BE2C (cell line): ENCODE measurements around the gene SGPL1.

Experiments
- DNase-seq: peaks from one replicate; pipeline ENCODE4 v3.0.0-alpha.2; 2020
- H3K27me3 ChIP-seq: fragments of 250-450 bp; sonication (Bioruptor Pico); 2 replicates; pipeline ENCODE4 v1.5.1; 2020; ENCODE audit warnings: mild to moderate bottlenecking
- H3K36me3 ChIP-seq: fragments of 250-450 bp; sonication (Bioruptor Pico); 2 replicates; pipeline ENCODE4 v1.5.1; 2020; ENCODE audit warnings: mild to moderate bottlenecking
- H3K4me1 ChIP-seq: fragments of 250-450 bp; sonication (Bioruptor Pico); 2 replicates; pipeline ENCODE4 v1.5.1; 2020
- H3K4me3 ChIP-seq: 2 replicates; pipeline ENCODE4 v1.5.1; 2011; ENCODE audit warnings: low read depth, low read length
- H3K9me3 ChIP-seq: fragments of 250-450 bp; sonication (Bioruptor Pico); 2 replicates; pipeline ENCODE4 v1.5.1; 2020
- CTCF ChIP-seq: IDR thresholded peaks from 2 replicates; pipeline ENCODE4 v1.5.1; 2012; ENCODE audit warnings: mild to moderate bottlenecking, low read depth, low read length

SGPL1 gene

GRCh38 chr10:70772627-70773026 is 43.1 kb upstream of the SGPL1 start:
- no peak for TF ChIP-seq CTCF
- Histone ChIP-seq H3K36me3 (no peaks in the 10 kb centered on the region), H3K4me3 (no peak overlapping the region), H3K4me1 (no peaks in the 10 kb centered on the region), H3K27me3 (no peaks in the 10 kb centered on the region), H3K9me3 (no peaks in the 10 kb centered on the region)
- DNase-seq, result no peak

GRCh38 chr10:70773461-70773860 is 42.3 kb upstream of the SGPL1 start:
- no peak for TF ChIP-seq CTCF
- Histone ChIP-seq H3K9me3 (no peaks in the 10 kb centered on the region), H3K36me3 (no peaks in the 10 kb centered on the region), H3K4me1 (no peaks in the 10 kb centered on the region), H3K27me3 (no peaks in the 10 kb centered on the region), H3K4me3 (no peak overlapping the region)
- no peak for DNase-seq

GRCh38 chr10:70773965-70774809 is 41.6 kb upstream of the SGPL1 start:
- Histone ChIP-seq H3K36me3 (no peaks in the 10 kb centered on the region), H3K4me3 (no peak overlapping the region), H3K9me3 (no peaks in the 10 kb centered on the region), H3K4me1 (0 out of 2 replicates have a peak, but pooled peaks cover 2% of the 10 kb centered on the region), H3K27me3 (no peaks in the 10 kb centered on the region)
- no peak for TF ChIP-seq CTCF
- DNase-seq, result no peak

- Histone ChIP-seq H3K4me3 (no peak overlapping the region), H3K36me3 (no peaks in the 10 kb centered on the region), H3K9me3 (no peaks in the 10 kb centered on the region), H3K27me3 (no peaks in the 10 kb centered on the region), H3K4me1 (0 out of 2 replicates have a peak, but pooled peaks cover 3% of the 10 kb centered on the region)
- no peak for DNase-seq
- no peak for TF ChIP-seq CTCF
Observed at GRCh38 chr10:70774810-70775678, 40.7 kb upstream of the SGPL1 start.

GRCh38 chr10:70775679-70776454 is 39.9 kb upstream of the SGPL1 start:
- no peak for DNase-seq
- Histone ChIP-seq H3K9me3 (no peaks in the 10 kb centered on the region), H3K4me1 (0 out of 2 replicates have a peak, but pooled peaks cover 3% of the 10 kb centered on the region), H3K4me3 (no peak overlapping the region), H3K36me3 (no peaks in the 10 kb centered on the region), H3K27me3 (no peaks in the 10 kb centered on the region)
- TF ChIP-seq CTCF, result no peak
